Neutrophil (primary cell): Measurements from ENCODE around the gene CCK.

Experiments
- H3K27ac ChIP-seq: fragments of 200-600 bp; sonication (generic); 2 replicates; pipeline ENCODE4 v1.5.1; 2016; ENCODE audit warnings: mild to moderate bottlenecking, moderate library complexity
- H3K27me3 ChIP-seq: fragments of 200-600 bp; sonication (generic); 2 replicates; pipeline ENCODE4 v1.6.0; 2016; ENCODE audit warnings: mild to moderate bottlenecking
- H3K36me3 ChIP-seq: fragments of 200-600 bp; sonication (generic); 2 replicates; pipeline ENCODE4 v1.5.1; 2017
- H3K4me1 ChIP-seq, 2 experiments: fragments of 200-600 bp in 1 of 2; sonication (generic) in 1 of 2; 1 replicate in 1 of 2; 2 replicates in 1 of 2; pipeline versions ENCODE4 v1.5.1 to v1.6.1; 2013 to 2016; ENCODE audit warnings: low read depth in 1 of 2, low read length in 1 of 2, mild to moderate bottlenecking in 1 of 2, moderate library complexity in 1 of 2; ENCODE audit not compliant: control insufficient read depth in 1 of 2, insufficient read depth in 1 of 2
- H3K4me3 ChIP-seq, 2 experiments: fragments of 200-600 bp in 1 of 2; sonication (generic) in 1 of 2; 1 replicate in 1 of 2; 2 replicates in 1 of 2; pipeline ENCODE4 v1.5.1; 2013 to 2016; ENCODE audit warnings: low read depth in 1 of 2, low read length in 1 of 2, mild to moderate bottlenecking in 1 of 2, moderate library complexity in 1 of 2
- H3K9me3 ChIP-seq: fragments of 200-600 bp; sonication (generic); 2 replicates; pipeline ENCODE4 v1.5.1; 2016
- CTCF ChIP-seq: fragments of 200-600 bp; sonication (generic); IDR thresholded peaks from 2 replicates; pipeline ENCODE4 v1.5.1; 2016; ENCODE audit warnings: antibody characterized with exemption

CCK gene

DNA sequence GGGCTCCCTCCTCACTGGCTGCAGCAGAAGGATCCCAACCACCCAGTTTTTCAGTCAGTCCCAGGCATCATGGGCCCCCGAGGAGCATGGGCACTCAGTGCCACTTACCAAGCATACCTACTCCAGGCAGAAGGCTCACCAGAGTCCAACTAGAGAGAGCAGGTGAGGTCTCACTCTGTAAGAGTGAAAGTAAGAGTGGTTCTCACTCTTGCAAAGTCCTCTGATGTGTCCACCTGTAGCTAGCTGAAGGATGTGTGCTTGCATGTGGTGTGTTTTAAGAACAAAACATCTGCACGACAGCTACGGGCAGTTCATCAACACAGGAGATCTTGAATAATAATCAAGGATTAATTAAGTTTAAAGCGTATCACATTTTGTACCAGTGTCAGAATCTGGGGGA is 49.7 kb downstream of the CCK start:
- no peak for TF ChIP-seq CTCF
- Histone ChIP-seq H3K4me3 (no peak overlapping the region), H3K27ac (no peak overlapping the region), H3K4me1 (no peaks in the 10 kb centered on the region), H3K9me3 (no peaks in the 10 kb centered on the region), H3K36me3 (peaks cover 42% of the 10 kb centered on the region), H3K27me3 (no peaks in the 10 kb centered on the region)

GRCh38 chr3:42214565-42215283 is 51.3 kb downstream of the CCK start:
- no peaks in the 10 kb centered on the region for H3K27me3 ChIP-seq
- no peaks in the 10 kb centered on the region for H3K9me3 ChIP-seq
- TF ChIP-seq CTCF, result no peak
- peaks cover 44% of the 10 kb centered on the region for H3K36me3 ChIP-seq
- no peaks in the 10 kb centered on the region for H3K4me1 ChIP-seq
- H3K4me3 ChIP-seq, result no peak overlapping the region
- H3K27ac ChIP-seq, result no peak overlapping the region

GRCh38 chr3:42214064-42214463 is 51.9 kb downstream of the CCK start:
- no peaks in the 10 kb centered on the region for H3K4me1 ChIP-seq

GRCh38 chr3:42213417-42213816 is 52.6 kb downstream of the CCK start:
- Histone ChIP-seq H3K9me3 (no peaks in the 10 kb centered on the region), H3K4me1 (no peaks in the 10 kb centered on the region), H3K27ac (no peak overlapping the region), H3K4me3 (no peak overlapping the region), H3K36me3 (peaks cover 42% of the 10 kb centered on the region), H3K27me3 (no peaks in the 10 kb centered on the region)
- TF ChIP-seq CTCF, result no peak

More at GRCh38 chr3:42214064-42214463, 51.9 kb downstream of the CCK start:
- Histone ChIP-seq H3K36me3 (peaks cover 42% of the 10 kb centered on the region), H3K9me3 (no peaks in the 10 kb centered on the region), H3K27me3 (no peaks in the 10 kb centered on the region), H3K27ac (no peak overlapping the region), H3K4me3 (no peak overlapping the region)
- no peak for TF ChIP-seq CTCF

- Histone ChIP-seq H3K27ac (no peak overlapping the region), H3K9me3 (no peaks in the 10 kb centered on the region), H3K4me3 (no peak overlapping the region), H3K27me3 (no peaks in the 10 kb centered on the region), H3K4me1 (no peaks in the 10 kb centered on the region), H3K36me3 (peaks cover 42% of the 10 kb centered on the region)
- TF ChIP-seq CTCF, result no peak
Observed at GRCh38 chr3:42210726-42211125, 55.3 kb downstream of the CCK start.
